WTC11 (cell line): ENCODE results near the gene HEATR5A. TPM values are rescaled to one million over a fixed set of nuclear protein-coding genes. Genes with fewer than 3 reads are reported as not detected.

Source experiments
- ATAC-seq: fragments of 200-7000 bp; cut with Tn5 transposase; 2 replicates; pipeline ENCODE4 v1.10.0; 2021; ENCODE audit warnings: mild to moderate bottlenecking, moderate library complexity
- CTCF ChIA-PET: fragments of 300-600 bp; sonication (Branson Sonifier 250); formaldehyde crosslinking; loops from one replicate; lab custom pipeline; 2021; ENCODE audit warnings: antibody characterized with exemption; lab: Charles Lee
- POLR2A ChIA-PET: fragments of 350-600 bp; sonication (Branson Sonifier 250); formaldehyde crosslinking; loops from one replicate; lab custom pipeline; 2021; ENCODE audit warnings: antibody characterized with exemption; lab: Charles Lee
- DNase-seq: peaks from one replicate; pipeline ENCODE4 v3.0.0; 2021; ENCODE audit warnings: low spot score
- H3K27ac Mint-ChIP-seq: 2 replicates; pipeline ENCODE4 v1.8.0; 2021; ENCODE audit warnings: mixed read lengths
- H3K27me3 Mint-ChIP-seq: 2 replicates; pipeline ENCODE4 v1.8.0; 2021; ENCODE audit warnings: low read depth, mild to moderate bottlenecking, moderate library complexity, mixed read lengths
- H3K36me3 Mint-ChIP-seq: 2 replicates; pipeline ENCODE4 v1.8.0; 2021; ENCODE audit warnings: mixed read lengths
- H3K4me1 Mint-ChIP-seq: 2 replicates; pipeline ENCODE4 v1.8.0; 2022; ENCODE audit warnings: mixed read lengths
- H3K4me3 Mint-ChIP-seq: 2 replicates; pipeline ENCODE4 v1.8.0; 2021; ENCODE audit warnings: mild to moderate bottlenecking, moderate library complexity, mixed read lengths
- H3K9me3 Mint-ChIP-seq: 2 replicates; pipeline ENCODE4 v1.8.0; 2021; ENCODE audit warnings: mixed read lengths
- ELF4 ChIP-seq: sonication (generic); formaldehyde crosslinking; IDR thresholded peaks from 2 replicates; pipeline ENCODE4 v1.8.1; 2022; ENCODE audit warnings: low read depth, mild to moderate bottlenecking, moderate library complexity, missing genetic modification reagents
- EMX1 ChIP-seq: fragments of 250-450 bp; sonication (Bioruptor Pico); IDR thresholded peaks from 2 replicates; pipeline ENCODE4 v1.8.0; 2021; ENCODE audit warnings: mild to moderate bottlenecking
- FOXP1 ChIP-seq: sonication (generic); formaldehyde crosslinking; IDR thresholded peaks from 2 replicates; pipeline ENCODE4 v1.8.0; 2022; ENCODE audit warnings: missing genetic modification reagents, mild to moderate bottlenecking, moderate library complexity, borderline replicate concordance
- NR3C1 ChIP-seq: sonication (generic); formaldehyde crosslinking; conservative IDR thresholded peaks from 2 replicates; pipeline ENCODE4 v1.8.1; 2023; ENCODE audit warnings: low read depth, mild to moderate bottlenecking, missing genetic modification reagents
- SMAD3 ChIP-seq: sonication (generic); formaldehyde crosslinking; IDR thresholded peaks from 2 replicates; pipeline ENCODE4 v1.8.0; 2022; ENCODE audit warnings: missing genetic modification reagents, mild to moderate bottlenecking, borderline replicate concordance
- SMAD4 ChIP-seq: sonication (generic); formaldehyde crosslinking; IDR thresholded peaks from 2 replicates; pipeline ENCODE4 v1.8.0; 2022; ENCODE audit warnings: mild to moderate bottlenecking, missing genetic modification reagents
- TEAD4 ChIP-seq: sonication (generic); formaldehyde crosslinking; IDR thresholded peaks from 2 replicates; pipeline ENCODE4 v1.8.0; 2022; ENCODE audit warnings: mild to moderate bottlenecking, missing genetic modification reagents
- ZNF396 ChIP-seq: fragments of 250-450 bp; sonication (Bioruptor Pico); IDR thresholded peaks from 2 replicates; pipeline ENCODE4 v1.8.0; 2021; ENCODE audit warnings: mild to moderate bottlenecking, moderate library complexity, borderline replicate concordance
- total RNA-seq: library from RNA; stranded (reverse); gene quantifications from 3 replicates; pipeline ENCODE4 v1.2.3, GENCODE V29; 2021
- TF ChIP-seq, protein P1 (sequence below): sonication (generic); formaldehyde crosslinking; IDR thresholded peaks from 2 replicates; pipeline ENCODE4 v1.8.0; 2022; ENCODE audit warnings: missing genetic modification reagents
- TF ChIP-seq, protein P2 (sequence below): sonication (generic); formaldehyde crosslinking; IDR thresholded peaks from 2 replicates; pipeline ENCODE4 v1.8.1; 2023; ENCODE audit warnings: mild to moderate bottlenecking, missing genetic modification reagents
- TF ChIP-seq, protein P3 (sequence below): fragments of 250-450 bp; sonication (Bioruptor Pico); IDR thresholded peaks from 2 replicates; pipeline ENCODE4 v1.9.0; 2021; ENCODE audit warnings: mild to moderate bottlenecking
- TF ChIP-seq, protein P4 (sequence below): sonication (generic); formaldehyde crosslinking; IDR thresholded peaks from 2 replicates; pipeline ENCODE4 v1.8.1; 2022; ENCODE audit warnings: mild to moderate bottlenecking, moderate library complexity, missing genetic modification reagents
- TF ChIP-seq, protein P5 (sequence below): fragments of 250-450 bp; sonication (Bioruptor Pico); IDR thresholded peaks from 2 replicates; pipeline ENCODE4 v2.1.2; 2022; ENCODE audit warnings: mild to moderate bottlenecking, moderate library complexity
- TF ChIP-seq, protein P6 (sequence below): fragments of 250-450 bp; sonication (Bioruptor Pico); IDR thresholded peaks from 2 replicates; pipeline ENCODE4 v1.9.0; 2021; ENCODE audit warnings: moderate library complexity, mild to moderate bottlenecking, inconsistent platforms, borderline replicate concordance
- TF ChIP-seq, protein P7 (sequence below): sonication (generic); formaldehyde crosslinking; IDR thresholded peaks from 2 replicates; pipeline ENCODE4 v1.8.0; 2022; ENCODE audit warnings: mild to moderate bottlenecking, missing genetic modification reagents

The HEATR5A gene
- total RNA-seq, 1 experiment from 2014 or later = 36.2 TPM

DNA sequence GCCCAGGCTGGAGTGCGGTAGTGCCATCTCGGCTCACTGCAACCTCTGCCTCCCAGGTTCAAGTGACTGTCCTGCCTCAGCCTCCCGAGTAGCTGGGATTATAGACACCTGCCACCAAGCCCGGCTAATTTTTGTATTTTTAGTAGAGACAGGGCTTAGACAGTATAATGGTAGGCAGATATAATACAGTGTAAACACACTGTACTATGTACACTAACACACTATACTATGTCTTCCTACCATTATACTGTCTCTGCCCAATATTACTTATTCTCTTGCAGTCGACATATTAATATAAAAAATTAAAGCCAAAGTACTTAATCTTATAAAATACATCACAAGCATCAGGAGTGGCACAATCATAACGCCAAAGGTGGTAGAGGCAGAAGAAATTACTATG is 21.9 kb upstream of the HEATR5A start:
- no peak for ATAC-seq
- TF ChIP-seq, protein P1, sequence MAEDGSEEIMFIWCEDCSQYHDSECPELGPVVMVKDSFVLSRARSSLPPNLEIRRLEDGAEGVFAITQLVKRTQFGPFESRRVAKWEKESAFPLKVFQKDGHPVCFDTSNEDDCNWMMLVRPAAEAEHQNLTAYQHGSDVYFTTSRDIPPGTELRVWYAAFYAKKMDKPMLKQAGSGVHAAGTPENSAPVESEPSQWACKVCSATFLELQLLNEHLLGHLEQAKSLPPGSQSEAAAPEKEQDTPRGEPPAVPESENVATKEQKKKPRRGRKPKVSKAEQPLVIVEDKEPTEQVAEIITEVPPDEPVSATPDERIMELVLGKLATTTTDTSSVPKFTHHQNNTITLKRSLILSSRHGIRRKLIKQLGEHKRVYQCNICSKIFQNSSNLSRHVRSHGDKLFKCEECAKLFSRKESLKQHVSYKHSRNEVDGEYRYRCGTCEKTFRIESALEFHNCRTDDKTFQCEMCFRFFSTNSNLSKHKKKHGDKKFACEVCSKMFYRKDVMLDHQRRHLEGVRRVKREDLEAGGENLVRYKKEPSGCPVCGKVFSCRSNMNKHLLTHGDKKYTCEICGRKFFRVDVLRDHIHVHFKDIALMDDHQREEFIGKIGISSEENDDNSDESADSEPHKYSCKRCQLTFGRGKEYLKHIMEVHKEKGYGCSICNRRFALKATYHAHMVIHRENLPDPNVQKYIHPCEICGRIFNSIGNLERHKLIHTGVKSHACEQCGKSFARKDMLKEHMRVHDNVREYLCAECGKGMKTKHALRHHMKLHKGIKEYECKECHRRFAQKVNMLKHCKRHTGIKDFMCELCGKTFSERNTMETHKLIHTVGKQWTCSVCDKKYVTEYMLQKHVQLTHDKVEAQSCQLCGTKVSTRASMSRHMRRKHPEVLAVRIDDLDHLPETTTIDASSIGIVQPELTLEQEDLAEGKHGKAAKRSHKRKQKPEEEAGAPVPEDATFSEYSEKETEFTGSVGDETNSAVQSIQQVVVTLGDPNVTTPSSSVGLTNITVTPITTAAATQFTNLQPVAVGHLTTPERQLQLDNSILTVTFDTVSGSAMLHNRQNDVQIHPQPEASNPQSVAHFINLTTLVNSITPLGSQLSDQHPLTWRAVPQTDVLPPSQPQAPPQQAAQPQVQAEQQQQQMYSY (CRISPR knock-in tag) = no peak
- TF ChIP-seq, protein P2, sequence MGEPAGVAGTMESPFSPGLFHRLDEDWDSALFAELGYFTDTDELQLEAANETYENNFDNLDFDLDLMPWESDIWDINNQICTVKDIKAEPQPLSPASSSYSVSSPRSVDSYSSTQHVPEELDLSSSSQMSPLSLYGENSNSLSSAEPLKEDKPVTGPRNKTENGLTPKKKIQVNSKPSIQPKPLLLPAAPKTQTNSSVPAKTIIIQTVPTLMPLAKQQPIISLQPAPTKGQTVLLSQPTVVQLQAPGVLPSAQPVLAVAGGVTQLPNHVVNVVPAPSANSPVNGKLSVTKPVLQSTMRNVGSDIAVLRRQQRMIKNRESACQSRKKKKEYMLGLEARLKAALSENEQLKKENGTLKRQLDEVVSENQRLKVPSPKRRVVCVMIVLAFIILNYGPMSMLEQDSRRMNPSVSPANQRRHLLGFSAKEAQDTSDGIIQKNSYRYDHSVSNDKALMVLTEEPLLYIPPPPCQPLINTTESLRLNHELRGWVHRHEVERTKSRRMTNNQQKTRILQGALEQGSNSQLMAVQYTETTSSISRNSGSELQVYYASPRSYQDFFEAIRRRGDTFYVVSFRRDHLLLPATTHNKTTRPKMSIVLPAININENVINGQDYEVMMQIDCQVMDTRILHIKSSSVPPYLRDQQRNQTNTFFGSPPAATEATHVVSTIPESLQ = no peak
- no peak for DNase-seq

DNA sequence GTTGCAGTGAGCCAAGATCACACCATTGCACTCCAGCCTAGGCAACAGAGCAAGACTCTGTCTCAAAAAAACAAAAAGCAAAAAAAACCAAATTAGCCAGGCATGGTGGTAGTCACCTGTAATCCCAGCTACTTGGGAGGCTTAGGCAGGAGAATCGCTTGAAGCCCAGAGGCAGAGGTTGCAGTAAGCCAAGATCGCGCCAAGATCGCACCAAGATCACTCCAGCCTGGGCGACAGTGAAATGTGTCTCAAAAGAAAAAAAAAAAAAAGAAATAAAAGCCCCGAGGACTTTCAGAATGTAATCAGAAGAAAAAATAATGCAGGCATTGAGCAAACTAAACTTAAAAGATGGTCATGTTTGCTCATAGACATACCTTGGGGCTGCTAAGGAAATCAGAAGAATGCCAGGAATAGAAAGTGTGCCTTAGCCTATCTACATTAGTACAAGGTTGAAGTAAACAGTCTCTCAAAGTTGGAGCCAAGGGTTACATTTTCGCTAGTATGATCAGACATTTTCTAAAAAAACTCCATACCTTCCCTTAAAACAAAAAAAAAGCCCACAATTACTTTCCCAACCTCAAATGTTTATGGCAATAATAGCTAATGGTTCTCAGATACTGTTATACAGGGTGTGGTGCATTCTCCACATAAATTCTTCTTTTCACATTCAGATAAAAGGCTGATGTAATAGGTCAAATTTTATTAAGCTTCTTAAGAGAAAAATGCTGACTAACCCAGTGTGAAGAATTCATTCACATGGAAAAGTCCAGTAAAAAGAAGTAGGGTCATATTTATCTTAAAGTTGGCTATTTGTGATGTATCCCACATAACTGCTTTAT is 21.1 kb upstream of the HEATR5A start:
- TF ChIP-seq ZNF396 = no peak
- TF ChIP-seq ELF4 (CRISPR knock-in tag) = no peak
- TF ChIP-seq SMAD4 (CRISPR knock-in tag) = no peak
- TF ChIP-seq EMX1 (CRISPR knock-in tag) = no peak
- no peak for TF ChIP-seq TEAD4 (CRISPR knock-in tag)
- TF ChIP-seq, protein P3, sequence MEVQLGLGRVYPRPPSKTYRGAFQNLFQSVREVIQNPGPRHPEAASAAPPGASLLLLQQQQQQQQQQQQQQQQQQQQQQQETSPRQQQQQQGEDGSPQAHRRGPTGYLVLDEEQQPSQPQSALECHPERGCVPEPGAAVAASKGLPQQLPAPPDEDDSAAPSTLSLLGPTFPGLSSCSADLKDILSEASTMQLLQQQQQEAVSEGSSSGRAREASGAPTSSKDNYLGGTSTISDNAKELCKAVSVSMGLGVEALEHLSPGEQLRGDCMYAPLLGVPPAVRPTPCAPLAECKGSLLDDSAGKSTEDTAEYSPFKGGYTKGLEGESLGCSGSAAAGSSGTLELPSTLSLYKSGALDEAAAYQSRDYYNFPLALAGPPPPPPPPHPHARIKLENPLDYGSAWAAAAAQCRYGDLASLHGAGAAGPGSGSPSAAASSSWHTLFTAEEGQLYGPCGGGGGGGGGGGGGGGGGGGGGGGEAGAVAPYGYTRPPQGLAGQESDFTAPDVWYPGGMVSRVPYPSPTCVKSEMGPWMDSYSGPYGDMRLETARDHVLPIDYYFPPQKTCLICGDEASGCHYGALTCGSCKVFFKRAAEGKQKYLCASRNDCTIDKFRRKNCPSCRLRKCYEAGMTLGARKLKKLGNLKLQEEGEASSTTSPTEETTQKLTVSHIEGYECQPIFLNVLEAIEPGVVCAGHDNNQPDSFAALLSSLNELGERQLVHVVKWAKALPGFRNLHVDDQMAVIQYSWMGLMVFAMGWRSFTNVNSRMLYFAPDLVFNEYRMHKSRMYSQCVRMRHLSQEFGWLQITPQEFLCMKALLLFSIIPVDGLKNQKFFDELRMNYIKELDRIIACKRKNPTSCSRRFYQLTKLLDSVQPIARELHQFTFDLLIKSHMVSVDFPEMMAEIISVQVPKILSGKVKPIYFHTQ (CRISPR knock-in tag) = no peak
- no peak for TF ChIP-seq NR3C1 (CRISPR knock-in tag)
- TF ChIP-seq, protein P4, sequence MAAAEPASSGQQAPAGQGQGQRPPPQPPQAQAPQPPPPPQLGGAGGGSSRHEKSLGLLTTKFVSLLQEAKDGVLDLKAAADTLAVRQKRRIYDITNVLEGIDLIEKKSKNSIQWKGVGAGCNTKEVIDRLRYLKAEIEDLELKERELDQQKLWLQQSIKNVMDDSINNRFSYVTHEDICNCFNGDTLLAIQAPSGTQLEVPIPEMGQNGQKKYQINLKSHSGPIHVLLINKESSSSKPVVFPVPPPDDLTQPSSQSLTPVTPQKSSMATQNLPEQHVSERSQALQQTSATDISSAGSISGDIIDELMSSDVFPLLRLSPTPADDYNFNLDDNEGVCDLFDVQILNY (CRISPR knock-in tag) = no peak
- TF ChIP-seq, protein P5, sequence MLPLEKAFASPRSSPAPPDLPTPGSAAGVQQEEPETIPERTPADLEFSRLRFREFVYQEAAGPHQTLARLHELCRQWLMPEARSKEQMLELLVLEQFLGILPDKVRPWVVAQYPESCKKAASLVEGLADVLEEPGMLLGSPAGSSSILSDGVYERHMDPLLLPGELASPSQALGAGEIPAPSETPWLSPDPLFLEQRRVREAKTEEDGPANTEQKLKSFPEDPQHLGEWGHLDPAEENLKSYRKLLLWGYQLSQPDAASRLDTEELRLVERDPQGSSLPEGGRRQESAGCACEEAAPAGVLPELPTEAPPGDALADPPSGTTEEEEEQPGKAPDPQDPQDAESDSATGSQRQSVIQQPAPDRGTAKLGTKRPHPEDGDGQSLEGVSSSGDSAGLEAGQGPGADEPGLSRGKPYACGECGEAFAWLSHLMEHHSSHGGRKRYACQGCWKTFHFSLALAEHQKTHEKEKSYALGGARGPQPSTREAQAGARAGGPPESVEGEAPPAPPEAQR = no peak
- TF ChIP-seq, protein P6, sequence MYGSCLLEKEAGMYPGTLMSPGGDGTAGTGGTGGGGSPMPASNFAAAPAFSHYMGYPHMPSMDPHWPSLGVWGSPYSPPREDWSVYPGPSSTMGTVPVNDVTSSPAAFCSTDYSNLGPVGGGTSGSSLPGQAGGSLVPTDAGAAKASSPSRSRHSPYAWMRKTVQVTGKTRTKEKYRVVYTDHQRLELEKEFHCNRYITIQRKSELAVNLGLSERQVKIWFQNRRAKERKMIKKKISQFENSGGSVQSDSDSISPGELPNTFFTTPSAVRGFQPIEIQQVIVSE = no peak
- TF ChIP-seq, protein P7, sequence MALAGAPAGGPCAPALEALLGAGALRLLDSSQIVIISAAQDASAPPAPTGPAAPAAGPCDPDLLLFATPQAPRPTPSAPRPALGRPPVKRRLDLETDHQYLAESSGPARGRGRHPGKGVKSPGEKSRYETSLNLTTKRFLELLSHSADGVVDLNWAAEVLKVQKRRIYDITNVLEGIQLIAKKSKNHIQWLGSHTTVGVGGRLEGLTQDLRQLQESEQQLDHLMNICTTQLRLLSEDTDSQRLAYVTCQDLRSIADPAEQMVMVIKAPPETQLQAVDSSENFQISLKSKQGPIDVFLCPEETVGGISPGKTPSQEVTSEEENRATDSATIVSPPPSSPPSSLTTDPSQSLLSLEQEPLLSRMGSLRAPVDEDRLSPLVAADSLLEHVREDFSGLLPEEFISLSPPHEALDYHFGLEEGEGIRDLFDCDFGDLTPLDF (CRISPR knock-in tag) = no peak
- TF ChIP-seq SMAD3 (CRISPR knock-in tag) = no peak
- TF ChIP-seq FOXP1 (CRISPR knock-in tag) = no peak
- TF ChIP-seq, all 79 proteins: peak for 0
- H3K4me1 Mint-ChIP-seq = no peaks in the 10 kb centered on the region
- CTCF ChIA-PET = no interaction called here

More for the DNA sequence above, 21.9 kb upstream of the HEATR5A start:
- Mint-ChIP-seq H3K36me3 (peaks cover 23% of the 10 kb centered on the region), H3K4me3 (no peak overlapping the region), H3K27ac (no peak overlapping the region), H3K27me3 (no peaks in the 10 kb centered on the region), H3K4me1 (no peaks in the 10 kb centered on the region), H3K9me3 (peaks cover 19% of the 10 kb centered on the region)
- ChIA-PET CTCF (no interaction called here), POLR2A (no interaction called here)

More for the DNA sequence above, 21.1 kb upstream of the HEATR5A start:
- ATAC-seq (no peak), DNase-seq (no peak)
- Mint-ChIP-seq H3K36me3 (peaks cover 23% of the 10 kb centered on the region), H3K4me3 (no peak overlapping the region), H3K27me3 (no peaks in the 10 kb centered on the region), H3K9me3 (peaks cover 20% of the 10 kb centered on the region), H3K27ac (no peak overlapping the region)
- POLR2A ChIA-PET = no interaction called here
